H9 (cell line): Measurements from ENCODE around the gene NDUFB2. TPM values are rescaled to one million over a fixed set of nuclear protein-coding genes. Genes with fewer than 3 reads are reported as not detected.

Experiments used
- DNase-seq: peaks from one replicate; pipeline ENCODE4 v3.0.0-alpha.2; 2017
- H2AFZ ChIP-seq: one replicate; pipeline ENCODE4 v1.6.1; 2013; ENCODE audit warnings: mild to moderate bottlenecking, low read length, control low read depth, moderate library complexity
- H2AK5ac ChIP-seq: 2 replicates; pipeline ENCODE4 v1.6.1; 2013; ENCODE audit warnings: low read length, control low read depth, mixed read lengths; ENCODE audit not compliant: insufficient read length
- H2BK120ac ChIP-seq: one replicate; pipeline ENCODE4 v1.6.1; 2013; ENCODE audit warnings: low read depth, mild to moderate bottlenecking, low read length, control low read depth, inconsistent platforms; ENCODE audit not compliant: poor library complexity, severe bottlenecking
- H2BK12ac ChIP-seq: 2 replicates; pipeline ENCODE4 v1.6.1; 2013; ENCODE audit warnings: low read length, control low read depth, mixed read lengths, low read depth; ENCODE audit not compliant: insufficient read length
- H2BK15ac ChIP-seq: 2 replicates; pipeline ENCODE4 v1.6.1; 2013; ENCODE audit warnings: low read depth, low read length, control low read depth
- H2BK20ac ChIP-seq: one replicate; pipeline ENCODE4 v1.6.1; 2013; ENCODE audit warnings: low read depth, mild to moderate bottlenecking, low read length, control low read depth, inconsistent platforms; ENCODE audit not compliant: poor library complexity, severe bottlenecking
- H2BK5ac ChIP-seq: 2 replicates; pipeline ENCODE4 v1.6.1; 2013; ENCODE audit warnings: low read length, control low read depth, mixed read lengths; ENCODE audit not compliant: insufficient read length
- H3K14ac ChIP-seq: 2 replicates; pipeline ENCODE4 v1.6.1; 2013; ENCODE audit warnings: low read length, control low read depth; ENCODE audit not compliant: insufficient read depth
- H3K18ac ChIP-seq: 2 replicates; pipeline ENCODE4 v1.6.1; 2013; ENCODE audit warnings: low read depth, mild to moderate bottlenecking, mixed read lengths, low read length, control low read depth; ENCODE audit not compliant: insufficient read length
- H3K23ac ChIP-seq: 2 replicates; pipeline ENCODE4 v1.6.1; 2013; ENCODE audit warnings: low read length, control low read depth, mixed read lengths, low read depth; ENCODE audit not compliant: insufficient read length
- H3K23me2 ChIP-seq: 2 replicates; pipeline ENCODE4 v1.6.1; 2013; ENCODE audit warnings: low read depth, mild to moderate bottlenecking, mixed read lengths, low read length, control low read depth; ENCODE audit not compliant: insufficient read length, poor library complexity, severe bottlenecking
- H3K27ac ChIP-seq: 2 replicates; pipeline ENCODE4 v1.5.1; 2013; ENCODE audit warnings: low read length, control low read depth, mixed read lengths, low read depth; ENCODE audit not compliant: insufficient read length
- H3K27me3 ChIP-seq: 2 replicates; pipeline ENCODE4 v1.6.1; 2013; ENCODE audit warnings: low read length, control low read depth, inconsistent platforms; ENCODE audit not compliant: insufficient read depth
- H3K4ac ChIP-seq: 2 replicates; pipeline ENCODE4 v1.6.1; 2013; ENCODE audit warnings: low read depth, mild to moderate bottlenecking, control low read depth, inconsistent platforms, low read length, moderate library complexity
- H3K4me1 ChIP-seq: 2 replicates; pipeline ENCODE4 v1.6.1; 2013; ENCODE audit warnings: low read length, control low read depth, inconsistent platforms; ENCODE audit not compliant: insufficient read depth
- H3K4me2 ChIP-seq: 2 replicates; pipeline ENCODE4 v1.6.1; 2013; ENCODE audit warnings: low read length, control low read depth, mixed read lengths; ENCODE audit not compliant: insufficient read length, insufficient read depth
- H3K56ac ChIP-seq: 2 replicates; pipeline ENCODE4 v1.6.1; 2013; ENCODE audit warnings: low read depth, mild to moderate bottlenecking, mixed read lengths, low read length, control low read depth; ENCODE audit not compliant: insufficient read length
- H3K79me1 ChIP-seq: 2 replicates; pipeline ENCODE4 v1.6.1; 2013; ENCODE audit warnings: low read depth, mild to moderate bottlenecking, moderate library complexity, low read length, control low read depth, inconsistent platforms; ENCODE audit not compliant: insufficient read depth, poor library complexity, severe bottlenecking
- H3K79me2 ChIP-seq: 2 replicates; pipeline ENCODE4 v1.6.1; 2013; ENCODE audit warnings: low read length, control low read depth, inconsistent platforms; ENCODE audit not compliant: insufficient read depth
- H3K9ac ChIP-seq: 2 replicates; pipeline ENCODE4 v1.6.1; 2013; ENCODE audit warnings: low read length, control low read depth, mixed read lengths; ENCODE audit not compliant: insufficient read length; ENCODE audit errors: extremely low read depth
- H3K9me3 ChIP-seq: one replicate; pipeline ENCODE4 v1.6.1; 2013; ENCODE audit warnings: low read depth, low read length, inconsistent platforms; ENCODE audit not compliant: control insufficient read depth
- H3T11ph ChIP-seq: one replicate; pipeline ENCODE4 v1.6.1; 2013; ENCODE audit warnings: mild to moderate bottlenecking, low read length, control low read depth, inconsistent platforms
- H4K20me1 ChIP-seq: one replicate; pipeline ENCODE4 v1.6.1; 2013; ENCODE audit not compliant: control insufficient read depth, insufficient read length, insufficient read depth
- H4K5ac ChIP-seq: 2 replicates; pipeline ENCODE4 v1.6.1; 2013; ENCODE audit warnings: low read depth, mild to moderate bottlenecking, mixed read lengths, low read length, control low read depth; ENCODE audit not compliant: insufficient read length
- H4K8ac ChIP-seq: replicated peaks from 2 replicates; pipeline ENCODE4 v1.6.1; 2013; ENCODE audit warnings: low read length, control low read depth, mixed read lengths, low read depth; ENCODE audit not compliant: insufficient read length
- H4K91ac ChIP-seq: 2 replicates; pipeline ENCODE4 v1.6.1; 2013; ENCODE audit warnings: low read depth, mild to moderate bottlenecking, moderate library complexity, mixed read lengths, low read length, control low read depth; ENCODE audit not compliant: insufficient read length
- H3K27ac Mint-ChIP-seq, 3 experiments: 2 replicates in 2 of 3; 3 replicates in 1 of 3; pipeline ENCODE4 v1.8.0; 2020 to 2021; ENCODE audit warnings: mixed read lengths in 3 of 3, mild to moderate bottlenecking in 1 of 3, moderate library complexity in 1 of 3
- H3K27me3 Mint-ChIP-seq: 2 replicates; pipeline ENCODE4 v1.8.0; 2021; ENCODE audit warnings: low read depth, mild to moderate bottlenecking, moderate library complexity, mixed read lengths
- H3K36me3 Mint-ChIP-seq, 3 experiments: 2 replicates in 2 of 3; 3 replicates in 1 of 3; pipeline ENCODE4 v1.8.0; 2020 to 2021; ENCODE audit warnings: low read depth in 3 of 3, mixed read lengths in 3 of 3; ENCODE audit not compliant: insufficient read depth in 1 of 3
- H3K4me1 Mint-ChIP-seq, 2 experiments: 2 replicates each; pipeline ENCODE4 v1.8.0; 2020; ENCODE audit warnings: mixed read lengths in 2 of 2
- H3K4me3 Mint-ChIP-seq, 2 experiments: 2 replicates in 1 of 2; 3 replicates in 1 of 2; pipeline ENCODE4 v1.8.0; 2020 to 2021; ENCODE audit warnings: mild to moderate bottlenecking in 2 of 2, mixed read lengths in 2 of 2, moderate library complexity in 1 of 2
- H3K9me3 Mint-ChIP-seq, 2 experiments: 2 replicates in 1 of 2; 3 replicates in 1 of 2; pipeline ENCODE4 v1.8.0; 2020; ENCODE audit warnings: mild to moderate bottlenecking in 2 of 2, mixed read lengths in 2 of 2, moderate library complexity in 1 of 2
- CTCF ChIP-seq: fragments of 200-600 bp; sonication (generic); conservative IDR thresholded peaks from 3 replicates; pipeline ENCODE4 v1.8.0; 2021; ENCODE audit warnings: antibody characterized with exemption, mild to moderate bottlenecking
- WGBS: extraction: QIAGEN DNeasy Blood & Tissue Kit; methylation state at CpG from one replicate; pipeline ENCODE4 v1.1.7; 2013; ENCODE audit warnings: missing lambda C conversion rate, low lambda C conversion rate, mixed read lengths; ENCODE audit not compliant: insufficient read length; ENCODE audit errors: extremely low coverage; 5-methylcytosine and 5-hydroxymethylcytosine counted together
- total RNA-seq: library from RNA; stranded (reverse); gene quantifications from 2 replicates; pipeline ENCODE4 v1.2.1, GENCODE V29; 2021

NDUFB2 gene
- total RNA-seq, 1 experiment from 2014 or later, result 177 TPM

- Mint-ChIP-seq H3K9me3 (no peaks in the 10 kb centered on the region), H3K27me3 (no peaks in the 10 kb centered on the region; the same call in 1 of the 2 replicates), H3K4me1 (no peaks in the 10 kb centered on the region), H3K4me3 (no peak overlapping the region), H3K36me3 (peaks cover 0 to 7% (median 3%) of the 10 kb centered on the region in 3 experiments; a peak in 3 of 7 replicates), H3K27ac (no peak overlapping the region; a peak in 1 of 7 replicates)
- Histone ChIP-seq H3K79me2 (no peaks in the 10 kb centered on the region), H3K79me1 (no peaks in the 10 kb centered on the region), H3K14ac (no peak overlapping the region; the same call in 1 of the 2 replicates), H4K5ac (no peak overlapping the region), H3K23ac (no peak overlapping the region), H2BK5ac (no peak overlapping the region), H3K23me2 (no peaks in the 10 kb centered on the region), H3K4ac (no peak overlapping the region), H2BK15ac (no peak overlapping the region), H2BK20ac (no peak overlapping the region), H3T11ph (no peak overlapping the region), H2AFZ (no peak overlapping the region), H3K4me1 (no peaks in the 10 kb centered on the region), H2BK120ac (no peak overlapping the region), H3K27me3 (no peaks in the 10 kb centered on the region), H2AK5ac (no peak overlapping the region), H3K9ac (no peak overlapping the region), H3K18ac (no peak overlapping the region), H4K20me1 (no peaks in the 10 kb centered on the region), H4K91ac (no peak overlapping the region), H3K9me3 (no peaks in the 10 kb centered on the region), H3K27ac (no peak overlapping the region), H4K8ac (no peak overlapping the region), H3K4me2 (no peak overlapping the region), H2BK12ac (no peak overlapping the region), H3K56ac (no peak overlapping the region)
- peak; percentile 26; the same call in 1 of the 3 replicates for TF ChIP-seq CTCF
- no CpG with 5 or more reads among the region's 16 CpGs for WGBS
- DNase-seq, result no peak
Observed at GRCh38 chr7:140689199-140690152, 7.0 kb upstream of the NDUFB2 start.
